Endometrium (tissue), 2 donors: ENCODE measurements around the gene RARG.

Source experiments
- FAIRE-seq: peaks from 2 replicates; lab custom pipeline; 2012; peaks lifted over from hg19 to GRCh38; lab: Jason Lieb, UNC
- donor health status: control.
- donor health status: control.

The RARG gene

DNA sequence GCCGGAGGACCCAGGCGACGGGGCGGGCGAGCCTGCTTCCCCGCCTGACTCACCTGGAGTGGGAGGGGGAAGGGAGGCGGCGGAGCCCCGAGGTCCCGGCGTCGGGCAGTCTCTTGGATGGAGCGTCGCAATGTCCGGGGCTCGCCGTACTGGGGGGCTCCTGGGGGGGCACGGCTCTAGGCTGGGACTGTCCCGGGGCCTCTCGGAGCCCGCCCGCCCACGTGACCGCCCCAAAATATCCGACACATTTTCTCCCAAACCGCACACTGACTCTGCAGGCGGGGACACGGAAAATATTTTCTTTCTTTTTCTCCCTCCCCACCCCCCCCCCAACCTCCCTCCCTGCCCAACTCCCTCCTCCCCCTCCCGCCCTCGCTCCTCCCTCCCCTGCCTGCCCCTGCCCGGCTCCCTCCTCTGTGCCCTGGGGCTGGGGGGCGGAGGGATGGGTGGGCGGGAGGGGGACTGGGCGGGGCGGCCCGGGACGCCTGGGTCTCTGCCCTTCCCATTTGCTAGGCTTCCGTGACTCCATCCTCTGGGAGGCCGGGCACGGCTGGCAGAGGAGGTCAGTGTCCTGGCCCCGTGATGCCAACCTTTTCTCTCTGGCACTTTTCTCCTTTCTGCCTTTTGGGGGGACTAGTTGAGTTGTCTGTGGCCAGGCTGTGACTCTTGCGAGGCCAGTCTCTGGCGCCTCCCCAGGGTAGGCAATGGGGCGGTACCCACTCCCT lies at the start of gene RARG:
Gene RARG, minus strand, starts transcription at position 289 of the 725 bp plus-strand sequence. CDS start 4,664 bp downstream, outside the sequence.
- no peak for FAIRE-seq

DNA sequence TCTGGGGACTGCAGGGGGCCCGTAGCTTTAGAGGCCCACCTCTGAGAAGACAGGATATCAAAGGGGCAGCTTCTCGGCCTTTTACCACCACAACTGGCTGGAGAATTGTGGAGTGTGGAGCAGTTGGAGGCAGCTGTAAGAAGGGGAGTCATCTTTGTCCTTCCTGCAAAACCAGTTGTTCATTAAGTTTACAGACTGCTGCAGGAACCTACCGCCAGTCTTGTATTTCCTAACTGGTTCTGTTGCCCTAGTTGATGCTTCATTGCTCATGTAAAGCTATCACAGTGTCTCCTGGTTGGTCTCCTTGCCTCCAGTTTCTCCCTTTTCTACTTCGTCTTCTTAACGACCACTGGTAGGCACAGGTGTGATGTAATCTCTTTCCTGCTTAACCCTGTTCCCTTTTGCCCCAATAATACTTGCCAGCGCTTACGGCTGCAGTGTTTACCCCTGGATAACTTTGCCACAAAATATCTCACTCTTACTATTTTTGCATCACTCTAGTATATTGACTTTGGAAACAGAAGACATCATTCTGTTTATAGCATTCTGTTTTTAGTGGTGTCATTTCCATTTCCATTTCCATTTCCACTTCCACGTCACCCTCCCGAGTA lies 48.0 kb upstream of the RARG start:
- FAIRE-seq, result no peak

DNA sequence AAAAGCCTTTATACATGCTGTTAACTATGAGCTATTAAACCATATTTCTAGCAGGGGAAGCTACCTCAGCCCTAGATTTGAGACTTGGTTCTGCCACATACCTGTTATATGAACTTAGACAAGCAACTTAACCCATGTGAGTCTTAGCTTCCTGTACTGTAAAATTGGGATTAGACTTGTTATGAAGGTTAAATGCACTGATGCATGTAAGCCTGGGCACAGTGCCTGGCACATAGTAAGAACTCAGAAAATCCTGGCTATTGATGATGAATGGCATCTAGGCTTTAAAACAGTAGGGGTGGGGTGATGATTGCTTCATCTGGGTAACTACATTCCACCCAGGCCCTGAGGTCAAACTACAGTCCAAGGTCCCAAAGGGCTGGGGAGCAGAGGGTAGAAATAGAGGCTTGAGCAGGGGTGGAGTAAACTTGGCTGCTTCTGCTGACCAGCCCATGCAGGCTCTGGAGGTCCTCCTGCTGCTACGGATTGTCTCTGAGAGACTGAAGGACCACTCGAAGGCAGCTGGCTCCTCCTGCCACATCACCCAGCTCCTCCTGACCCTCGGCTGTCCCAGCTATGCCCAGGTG lies 47.4 kb upstream of the RARG start:
- no peak for FAIRE-seq

DNA sequence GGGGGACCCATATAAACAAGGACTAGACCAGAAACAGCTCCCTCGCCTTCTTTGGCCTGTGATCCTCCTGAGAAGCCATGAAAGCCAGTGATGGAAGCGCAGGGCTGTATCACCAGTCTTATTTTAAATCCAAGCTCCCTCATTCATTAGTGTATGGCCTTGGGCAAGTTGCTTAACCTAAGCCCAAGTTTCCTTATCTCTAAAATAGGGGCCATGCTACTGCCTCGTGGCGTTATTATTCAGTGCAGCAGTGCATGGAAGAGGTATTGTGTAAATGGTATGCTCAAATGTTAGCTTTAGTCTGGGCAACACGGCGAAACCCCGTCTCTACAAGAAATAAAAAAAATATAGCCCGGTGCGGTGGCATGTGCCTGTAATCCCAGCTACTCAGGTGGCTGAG lies 46.0 kb upstream of the RARG start:
- no peak for FAIRE-seq

DNA sequence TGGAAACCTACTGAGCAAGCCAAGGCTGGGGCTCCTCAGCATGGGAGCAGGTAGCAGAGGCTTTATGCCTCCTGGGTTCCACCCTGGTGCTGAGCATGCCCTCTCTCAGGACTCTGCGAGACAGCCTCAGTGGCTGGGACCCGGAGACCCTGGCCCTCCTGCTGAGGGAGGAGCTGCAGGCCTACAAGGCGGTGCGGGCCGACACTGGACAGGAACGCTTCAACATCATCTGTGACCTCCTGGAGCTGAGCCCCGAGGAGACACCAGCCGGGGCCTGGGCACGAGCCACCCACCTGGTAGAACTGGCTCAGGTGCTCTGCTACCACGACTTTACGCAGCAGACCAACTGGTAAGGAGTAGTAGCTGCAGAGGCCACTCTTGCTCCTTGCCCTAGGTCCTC lies 44.5 kb upstream of the RARG start:
- no peak for FAIRE-seq

DNA sequence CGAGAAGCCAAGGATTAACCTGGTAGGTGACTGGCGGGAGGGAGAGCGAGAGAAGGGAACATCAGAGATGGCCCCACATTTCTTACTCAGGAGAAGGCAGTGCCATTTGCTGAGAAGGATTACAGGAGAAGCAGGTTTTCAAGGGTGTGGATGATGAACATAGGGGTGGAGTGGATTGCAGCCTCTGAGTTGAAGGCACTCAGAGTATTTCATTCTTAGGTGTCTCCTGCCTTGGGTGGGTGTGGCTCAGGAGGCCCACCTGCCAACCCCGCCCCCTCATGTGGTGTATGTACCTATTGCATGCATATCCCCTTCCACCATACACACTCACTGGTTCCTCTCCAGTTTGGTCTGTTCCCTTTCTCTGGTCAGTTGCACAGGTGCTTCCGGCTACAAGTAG lies 42.4 kb upstream of the RARG start:
- no peak for FAIRE-seq

DNA sequence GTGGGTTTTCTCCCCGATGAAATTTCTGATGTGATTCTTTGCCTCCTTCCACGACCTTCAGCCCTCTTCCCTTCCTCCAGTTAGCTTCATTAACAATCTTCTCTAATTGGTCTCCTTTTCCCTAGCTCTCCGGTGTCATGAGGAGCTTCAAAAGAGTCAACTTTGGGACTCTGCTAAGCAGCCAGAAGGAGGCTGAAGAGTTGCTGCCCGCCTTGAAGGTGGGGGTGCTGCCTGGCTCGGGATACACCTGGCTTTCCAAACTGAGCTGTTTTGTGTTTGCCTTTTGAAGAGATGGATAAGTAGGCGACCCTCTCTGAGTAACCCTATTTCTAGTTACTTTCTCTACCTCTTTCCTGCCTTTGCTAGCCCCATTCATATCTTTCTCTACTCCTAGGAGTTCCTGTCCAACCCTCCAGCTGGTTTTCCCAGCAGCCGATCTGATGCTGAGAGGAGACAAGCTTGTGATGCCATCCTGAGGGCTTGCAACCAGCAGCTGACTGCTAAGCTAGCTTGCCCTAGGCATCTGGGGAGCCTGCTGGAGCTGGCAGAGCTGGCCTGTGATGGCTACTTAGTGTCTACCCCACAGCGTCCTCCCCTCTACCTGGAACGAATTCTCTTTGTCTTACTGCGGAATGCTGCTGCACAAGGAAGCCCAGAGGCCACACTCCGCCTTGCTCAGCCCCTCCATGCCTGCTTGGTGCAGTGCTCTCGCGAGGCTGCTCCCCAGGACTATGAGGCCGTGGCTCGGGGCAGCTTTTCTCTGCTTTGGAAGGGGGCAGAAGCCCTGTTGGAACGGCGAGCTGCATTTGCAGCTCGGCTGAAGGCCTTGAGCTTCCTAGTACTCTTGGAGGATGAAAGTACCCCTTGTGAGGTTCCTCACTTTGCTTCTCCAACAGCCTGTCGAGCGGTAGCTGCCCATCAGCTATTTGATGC lies 36.9 kb upstream of the RARG start:
- no peak for FAIRE-seq

DNA sequence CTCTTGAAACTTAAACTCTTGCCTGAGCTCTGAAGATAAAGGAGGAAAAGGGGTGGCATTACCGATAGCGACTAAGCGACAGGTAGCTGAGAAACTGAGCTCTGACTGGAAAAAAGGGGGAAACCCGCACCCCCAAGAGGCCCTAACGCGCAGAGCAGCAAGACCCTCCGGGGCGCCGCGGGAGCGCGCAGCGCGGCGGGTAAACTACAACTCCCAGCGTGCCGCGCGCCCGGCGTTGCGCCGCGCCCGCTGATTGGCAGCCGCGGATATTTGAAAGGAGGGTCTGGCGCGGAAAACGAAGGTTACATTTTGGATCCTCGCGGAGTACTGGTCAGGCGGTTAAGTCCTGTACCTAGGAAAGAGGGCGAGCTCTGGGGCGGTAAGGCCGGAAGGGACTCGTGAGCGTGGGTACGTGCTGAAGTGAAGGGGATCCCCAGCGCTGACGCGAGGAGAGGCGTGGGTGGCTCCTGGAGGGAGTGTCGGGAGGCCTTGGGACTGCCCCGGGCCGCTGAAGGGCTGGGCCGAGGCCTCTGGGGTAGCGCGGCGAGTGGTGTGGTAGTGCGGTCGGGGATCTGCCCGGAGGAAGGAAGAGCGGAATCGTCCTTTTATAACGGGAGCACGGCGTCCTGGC lies 36.1 kb upstream of the RARG start, which contains the start of gene ESPL1:
Gene ESPL1, plus strand, starts transcription at position 301 of the 631 bp plus-strand sequence. CDS start 468 bp downstream, outside the sequence.
- FAIRE-seq, result no peak

DNA sequence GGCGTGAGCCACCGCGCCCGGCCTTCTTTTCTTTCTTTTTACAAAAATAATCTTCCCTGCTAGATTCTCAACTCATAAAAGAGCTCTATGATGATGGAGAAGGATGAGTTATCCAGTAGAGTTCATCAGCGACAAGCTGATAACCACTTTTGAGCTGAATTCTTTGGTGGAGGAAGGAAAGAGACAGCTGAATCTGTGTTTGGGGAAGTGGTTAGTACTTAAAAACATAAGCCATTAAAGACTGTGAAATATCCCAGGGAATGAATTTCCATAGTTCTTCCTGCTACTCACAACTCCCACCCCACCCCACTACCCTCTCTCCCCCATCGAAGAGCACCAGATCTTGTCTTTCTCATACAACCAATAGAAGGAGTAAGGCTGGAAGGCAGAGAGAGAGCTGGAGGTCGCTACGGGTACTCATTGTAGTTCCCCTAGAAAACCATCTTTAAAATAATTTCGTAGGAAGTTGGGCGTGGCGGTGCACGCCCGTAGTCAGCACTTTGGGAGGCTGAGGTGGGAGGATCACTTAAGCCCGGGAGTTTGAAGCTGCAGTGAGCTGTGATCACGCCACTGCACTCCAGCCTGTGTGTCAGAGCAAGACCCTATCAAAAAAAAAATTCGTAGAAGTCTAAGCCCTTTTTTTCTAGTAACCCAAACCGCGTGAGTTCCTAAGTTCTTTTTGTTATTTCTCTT lies 35.4 kb upstream of the RARG start:
- FAIRE-seq, result no peak

DNA sequence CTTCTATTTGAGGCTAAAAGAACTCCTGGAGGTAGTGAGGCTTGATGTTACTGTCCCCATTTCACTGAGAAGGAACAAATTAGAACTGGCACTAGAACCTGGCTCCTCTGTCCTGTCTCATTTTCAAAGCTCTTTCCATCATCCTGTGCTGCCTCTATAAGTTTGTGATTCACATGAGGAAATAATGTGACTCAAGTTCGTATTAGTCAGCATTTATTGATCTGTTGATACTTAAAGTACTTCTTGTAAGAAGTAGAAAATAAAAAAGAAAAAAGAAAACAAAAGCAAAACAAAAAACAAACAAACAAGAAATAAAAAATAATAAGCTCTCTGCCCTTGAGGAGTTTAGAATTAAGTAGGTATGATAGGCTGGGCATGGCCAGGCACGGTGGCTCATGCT lies 33.8 kb upstream of the RARG start:
- FAIRE-seq, result no peak

DNA sequence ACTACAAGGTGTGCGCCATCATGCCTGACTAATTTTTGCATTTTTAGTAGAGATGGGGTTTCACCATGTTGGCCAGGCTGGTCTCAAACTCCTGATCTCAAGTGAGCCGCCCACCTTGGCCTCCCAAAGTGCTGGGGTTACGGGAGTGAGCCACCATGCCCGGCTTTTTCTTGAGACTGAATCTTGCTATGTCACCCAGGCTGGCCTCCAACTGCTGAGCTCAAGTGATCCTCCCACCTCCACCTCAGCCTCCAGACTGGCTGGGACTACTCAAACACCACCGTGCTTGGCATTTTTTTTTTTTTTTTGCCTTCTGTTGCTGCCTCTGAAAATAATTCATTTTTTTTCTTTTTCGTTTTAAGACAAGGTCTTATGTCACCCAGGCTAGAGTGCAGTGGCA lies 27.9 kb upstream of the RARG start:
- FAIRE-seq, result no peak

DNA sequence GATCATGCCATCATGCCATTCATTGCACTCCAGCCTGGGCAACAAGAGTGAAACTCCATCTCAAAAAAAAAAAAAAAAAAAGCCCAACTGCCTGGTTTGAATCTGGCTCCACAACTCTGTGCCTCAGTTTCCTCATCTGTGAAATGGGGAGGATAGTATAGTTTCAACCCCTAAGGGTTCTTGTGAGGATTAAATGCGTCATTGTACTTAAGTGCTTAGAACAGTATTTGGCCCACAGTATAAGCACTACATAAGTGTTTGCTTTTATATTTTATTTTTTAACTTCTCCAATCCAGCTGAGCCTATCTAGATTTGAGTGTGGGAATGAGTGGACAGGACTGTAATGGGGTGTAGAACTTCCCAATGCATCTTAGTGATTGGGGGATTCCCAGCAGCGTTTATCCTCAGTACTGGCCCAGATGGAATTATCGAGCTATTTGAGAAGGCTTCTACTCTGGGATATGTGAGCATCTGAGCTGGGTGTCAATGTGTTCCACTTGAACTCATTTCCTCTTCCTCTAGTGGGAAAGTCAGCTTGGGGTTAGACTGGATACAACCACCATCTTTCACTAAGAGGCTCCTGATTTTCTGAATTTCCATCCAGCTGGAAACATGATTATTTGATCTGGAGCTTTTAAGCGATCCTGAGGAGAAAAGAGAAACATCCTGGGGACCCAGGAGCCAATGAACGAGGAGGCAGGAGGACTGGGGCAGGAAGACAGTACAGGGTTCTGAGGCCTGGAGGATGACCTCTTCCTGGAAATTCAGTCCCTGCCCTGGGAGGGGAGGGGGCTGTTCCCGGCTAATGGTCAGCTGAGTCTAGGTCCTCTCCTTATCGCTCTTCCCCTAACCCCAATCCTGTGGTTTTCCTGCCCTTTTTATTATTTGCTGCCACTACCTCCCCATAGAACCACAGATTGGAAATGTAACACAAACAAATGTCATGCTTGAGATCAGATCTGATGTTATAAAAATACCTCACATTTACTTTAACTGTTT lies 26.8 kb upstream of the RARG start:
- FAIRE-seq, result no peak

DNA sequence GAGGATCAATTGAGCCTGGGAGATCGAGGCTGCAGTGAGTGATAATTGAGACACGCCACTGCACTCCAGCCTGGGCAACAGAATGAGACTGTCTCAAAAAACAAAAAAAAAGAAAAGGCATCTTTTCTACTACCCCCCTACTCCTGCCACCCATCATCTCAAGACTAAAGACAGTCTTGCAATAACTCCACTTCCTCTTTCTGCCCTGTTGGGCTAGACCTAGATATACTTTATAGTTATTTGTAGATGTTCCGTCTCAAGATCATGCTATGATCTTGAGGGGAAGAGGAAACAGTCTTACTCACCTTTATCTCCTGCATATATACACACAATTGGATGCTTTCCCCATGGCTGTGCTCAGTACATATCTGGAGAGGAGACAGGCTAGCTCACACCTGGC lies 24.0 kb upstream of the RARG start:
- FAIRE-seq, result no peak

DNA sequence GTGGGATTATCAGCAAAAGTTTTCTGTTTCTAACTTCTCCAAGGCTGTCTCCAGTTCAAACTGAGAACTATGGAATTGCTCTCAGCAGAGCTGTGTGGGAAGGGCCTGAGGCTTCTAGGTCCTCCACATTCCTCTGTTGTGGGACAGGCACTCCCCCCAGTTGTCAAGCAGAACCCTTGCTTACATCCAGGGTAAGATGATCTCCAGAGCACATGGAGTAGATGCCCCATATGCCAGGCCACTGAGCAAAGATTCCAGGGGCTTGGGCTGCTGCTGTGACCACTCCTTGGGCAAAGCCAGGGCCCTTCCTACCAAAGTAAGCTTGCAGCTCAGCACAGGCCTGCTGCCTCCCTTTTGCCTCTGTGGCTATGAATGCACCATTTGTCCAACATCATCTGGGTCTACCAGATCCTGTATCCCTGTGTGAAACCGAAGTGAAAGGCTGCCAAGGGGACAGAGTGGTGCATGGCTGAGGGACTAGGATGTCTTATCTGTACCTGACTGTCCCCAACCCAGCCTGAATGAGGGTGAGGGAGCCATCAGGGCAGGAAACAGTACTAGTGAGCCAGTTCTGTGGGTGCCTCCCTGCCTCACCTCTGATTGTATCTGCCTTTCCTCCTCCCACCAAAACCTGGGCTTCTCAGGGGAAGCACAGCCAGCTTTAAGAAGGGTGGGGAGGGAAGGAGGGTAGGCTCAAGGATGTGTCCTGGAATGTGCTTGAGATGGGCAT lies 23.0 kb upstream of the RARG start:
- FAIRE-seq, result no peak

DNA sequence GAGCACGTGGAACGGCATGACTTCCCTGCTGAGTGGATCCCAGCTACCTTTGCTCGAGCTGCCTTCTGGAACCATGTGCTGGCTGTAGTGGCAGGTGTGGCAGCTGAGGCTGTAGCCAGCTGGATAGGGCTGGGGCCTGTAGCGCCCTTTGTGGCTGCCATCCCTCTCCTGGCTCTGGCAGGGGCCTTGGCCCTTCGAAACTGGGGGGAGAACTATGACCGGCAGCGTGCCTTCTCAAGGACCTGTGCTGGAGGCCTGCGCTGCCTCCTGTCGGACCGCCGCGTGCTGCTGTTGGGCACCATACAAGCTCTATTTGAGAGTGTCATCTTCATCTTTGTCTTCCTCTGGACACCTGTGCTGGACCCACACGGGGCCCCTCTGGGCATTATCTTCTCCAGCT lies 21.3 kb upstream of the RARG start:
- no peak for FAIRE-seq

DNA sequence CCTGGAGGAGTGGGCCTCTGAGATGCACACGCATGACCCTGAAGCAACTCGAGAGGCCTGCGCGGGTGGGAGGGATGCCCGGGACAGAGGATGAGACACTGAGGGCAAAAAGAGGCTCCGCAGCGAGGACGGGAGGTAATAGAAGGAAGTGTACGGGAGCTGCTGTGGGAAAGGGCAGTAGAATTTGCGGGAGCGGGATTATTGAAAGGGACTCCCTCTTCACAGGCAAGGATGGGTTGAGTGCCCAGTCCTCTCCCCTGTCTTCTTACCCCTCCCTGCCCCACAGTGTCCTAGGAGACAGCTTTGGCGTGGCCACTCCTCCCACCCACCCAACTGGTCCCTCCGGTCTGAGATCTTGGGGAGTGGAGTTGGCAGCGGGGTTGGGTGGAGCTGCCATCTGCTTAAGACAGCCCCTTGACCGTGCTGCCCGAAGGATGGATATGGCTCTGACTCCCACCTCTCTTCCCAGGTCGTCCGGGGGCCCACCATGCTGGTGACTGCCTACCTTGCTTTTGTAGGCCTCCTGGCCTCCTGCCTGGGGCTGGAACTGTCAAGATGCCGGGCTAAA lies 20.4 kb upstream of the RARG start:
- FAIRE-seq, result no peak

DNA sequence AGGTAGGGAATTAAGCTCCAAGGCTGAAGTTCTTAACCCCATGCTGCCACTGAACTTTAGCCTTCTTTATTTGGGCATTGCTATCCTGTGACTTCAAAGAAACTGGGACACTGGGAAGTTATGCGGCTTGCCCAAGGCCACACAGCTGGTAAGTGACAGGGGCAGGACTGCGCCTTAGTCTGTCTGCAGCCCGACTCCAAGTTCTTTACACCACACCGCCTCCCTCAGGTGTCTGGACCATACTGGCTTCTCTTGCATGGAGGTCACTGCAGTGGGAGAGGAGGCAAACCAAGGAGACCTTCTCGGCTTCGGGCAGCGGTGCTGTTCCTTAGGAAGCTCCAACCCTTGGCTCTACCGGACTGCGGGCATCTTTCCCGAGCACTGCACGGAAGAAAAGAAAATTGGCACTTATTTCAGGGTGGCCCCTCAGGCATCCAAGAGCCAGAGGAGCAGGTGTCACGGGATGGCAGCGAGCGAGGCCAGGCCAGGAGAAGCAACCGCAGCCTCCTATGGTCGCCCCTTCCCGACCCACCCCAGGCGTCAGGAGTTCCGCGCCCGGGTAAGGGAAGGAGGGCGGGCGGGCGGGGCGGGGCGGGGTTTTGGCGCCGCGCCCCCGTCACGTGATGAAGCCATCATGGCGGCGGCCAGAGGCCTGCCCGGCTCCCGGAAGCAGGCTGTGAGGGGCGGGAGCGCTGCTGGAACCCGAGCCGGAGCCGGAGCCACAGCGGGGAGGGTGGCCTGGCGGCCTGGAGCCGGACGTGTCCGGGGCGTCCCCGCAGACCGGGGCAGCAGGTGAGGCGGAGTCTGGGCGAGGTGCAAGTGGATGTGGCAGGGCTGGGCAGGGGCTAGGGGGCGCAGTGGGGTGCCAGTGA lies 19.7 kb upstream of the RARG start:
- no peak for FAIRE-seq

DNA sequence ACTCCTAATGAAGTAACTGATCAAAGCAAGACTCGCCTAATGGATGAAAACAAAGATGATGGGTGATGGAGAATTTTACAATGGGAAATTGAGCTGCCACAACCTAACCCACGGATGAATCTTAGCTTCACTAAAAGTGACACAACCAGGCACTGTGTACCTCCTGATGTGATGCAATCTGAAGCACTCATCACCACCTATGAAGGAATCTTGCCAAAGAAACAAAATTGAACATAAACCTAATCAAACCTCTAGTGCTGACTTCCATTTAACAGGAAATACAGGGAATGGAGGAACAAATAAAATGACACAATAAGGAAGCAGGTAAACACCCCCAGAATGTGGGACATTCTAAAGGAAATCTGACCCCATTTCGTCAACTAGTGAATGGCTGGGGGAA lies 13.3 kb upstream of the RARG start:
- FAIRE-seq, result no peak
